SKM-1 treated with dmso at 0.1 percent for 144 hours (cell line): ENCODE measurements around the gene TKFC.
A peak's percentile ranks its signal among the peaks of the same experiment; 100 is the strongest.

ENCODE experiments used
- DNase-seq: peaks from one replicate; lab custom pipeline; 2025; ENCODE audit not compliant: unreplicated experiment; lab: John Stamatoyannopoulos, UW

Gene TKFC

GRCh38 chr11:61343792-61344745 is 11.0 kb downstream of the TKFC start:
- no peak for DNase-seq

- DNase-seq, result no peak
Measured at GRCh38 chr11:61345170-61345610, 12.2 kb downstream of the TKFC start.

- DNase-seq, result no peak
Measured at GRCh38 chr11:61345954-61346843, 13.2 kb downstream of the TKFC start.

GRCh38 chr11:61347916-61348461 is 15.0 kb downstream of the TKFC start:
- DNase-seq, result peak; percentile 44

GRCh38 chr11:61349189-61349751 is 16.2 kb downstream of the TKFC start:
- DNase-seq, result no peak

- no peak for DNase-seq
Measured at GRCh38 chr11:61349916-61350315, 16.9 kb downstream of the TKFC start.

- DNase-seq, result no peak
Measured at GRCh38 chr11:61350336-61350735, 17.3 kb downstream of the TKFC start.

- DNase-seq, result no peak
Measured at GRCh38 chr11:61350803-61351202, 17.8 kb downstream of the TKFC start.

GRCh38 chr11:61352038-61352437 is 19.0 kb downstream of the TKFC start:
- no peak for DNase-seq

- peak; percentile 26 for DNase-seq
Measured at GRCh38 chr11:61353131-61354067, 20.4 kb downstream of the TKFC start.

GRCh38 chr11:61354208-61354607 is 21.2 kb downstream of the TKFC start:
- DNase-seq, result no peak

GRCh38 chr11:61356706-61357105 is 23.7 kb downstream of the TKFC start:
- DNase-seq, result no peak

GRCh38 chr11:61357233-61357893 is 24.3 kb downstream of the TKFC start:
- peak; percentile 79 for DNase-seq

GRCh38 chr11:61357894-61358239 is 24.8 kb downstream of the TKFC start:
- no peak for DNase-seq

- no peak for DNase-seq
Measured at GRCh38 chr11:61358566-61358965, 25.5 kb downstream of the TKFC start.

- DNase-seq, result no peak
Measured at GRCh38 chr11:61359516-61359915, 26.5 kb downstream of the TKFC start.

GRCh38 chr11:61361237-61361740 is 28.3 kb downstream of the TKFC start:
- no peak for DNase-seq

GRCh38 chr11:61361741-61362541 is 28.9 kb downstream of the TKFC start, which contains the start of the genes CYB561A3 and TMEM138:
CYB561A3 (minus strand) TSS chr11:61361882; CDS start chr11:61356713, 5,169 bp downstream.
TMEM138 (plus strand) TSS chr11:61362374; CDS start chr11:61364391, 2,017 bp downstream.
- peak; percentile 95 for DNase-seq
